SK-N-SH treated with all-trans-retinoic acid at 6 μM for 48 hours (cell line): ENCODE data around the gene HSF2BP.

Experiments used
- ATAC-seq: fragments of 200-7000 bp; cut with Tn5 transposase; 3 replicates; pipeline ENCODE4 v1.9.1; 2020; ENCODE audit warnings: mild to moderate bottlenecking, moderate library complexity
- ARNTL ChIP-seq: fragments of 450-650 bp; formaldehyde crosslinking; IDR thresholded peaks from 2 replicates; pipeline ENCODE4 v1.5.0; 2020; ENCODE audit warnings: low read depth, mild to moderate bottlenecking, moderate library complexity, borderline replicate concordance
- BACH2 ChIP-seq: fragments of 250-450 bp; sonication (Bioruptor Pico); IDR thresholded peaks from 2 replicates; pipeline ENCODE4 v1.9.0; 2021; ENCODE audit warnings: mild to moderate bottlenecking, borderline replicate concordance
- CREB5 ChIP-seq: fragments of 250-450 bp; sonication (Bioruptor Pico); IDR thresholded peaks from 2 replicates; pipeline ENCODE4 v1.5.1; 2020; ENCODE audit warnings: low read depth, mild to moderate bottlenecking, moderate library complexity
- CSDC2 ChIP-seq: fragments of 250-450 bp; sonication (Bioruptor Pico); IDR thresholded peaks from 2 replicates; pipeline ENCODE4 v1.5.0; 2020; ENCODE audit warnings: mild to moderate bottlenecking, moderate library complexity
- ESRRG ChIP-seq: fragments of 250-450 bp; sonication (Bioruptor Pico); IDR thresholded peaks from 2 replicates; pipeline ENCODE4 v1.6.1; 2021; ENCODE audit warnings: mild to moderate bottlenecking
- GLIS3 ChIP-seq: fragments of 250-450 bp; sonication (Bioruptor Pico); IDR thresholded peaks from 2 replicates; pipeline ENCODE4 v1.5.0; 2020; ENCODE audit warnings: mild to moderate bottlenecking, moderate library complexity
- ISL1 ChIP-seq: fragments of 250-450 bp; sonication (Bioruptor Pico); IDR thresholded peaks from 2 replicates; pipeline ENCODE4 v2.1.2; 2022; ENCODE audit warnings: mild to moderate bottlenecking, moderate library complexity
- PATZ1 ChIP-seq: fragments of 250-450 bp; sonication (Bioruptor Pico); IDR thresholded peaks from 2 replicates; pipeline ENCODE4 v1.8.0; 2020; ENCODE audit warnings: mild to moderate bottlenecking, moderate library complexity, borderline replicate concordance
- PPARA ChIP-seq: fragments of 250-450 bp; sonication (Bioruptor Pico); IDR thresholded peaks from 2 replicates; pipeline ENCODE4 v1.5.0; 2020; ENCODE audit warnings: mild to moderate bottlenecking, borderline replicate concordance
- RARB ChIP-seq: fragments of 250-450 bp; sonication (Bioruptor Pico); IDR thresholded peaks from 2 replicates; pipeline ENCODE4 v1.8.0; 2021; ENCODE audit warnings: mild to moderate bottlenecking, moderate library complexity
- SNAI2 ChIP-seq: fragments of 250-450 bp; sonication (Bioruptor Pico); IDR thresholded peaks from 2 replicates; pipeline ENCODE4 v1.5.0; 2020; ENCODE audit warnings: mild to moderate bottlenecking, moderate library complexity
- TCF4 ChIP-seq: fragments of 250-450 bp; sonication (Bioruptor Pico); IDR thresholded peaks from 2 replicates; pipeline ENCODE4 v1.8.0; 2021; ENCODE audit warnings: mild to moderate bottlenecking, moderate library complexity, borderline replicate concordance
- TOX ChIP-seq: fragments of 250-450 bp; sonication (Bioruptor Pico); IDR thresholded peaks from 2 replicates; pipeline ENCODE4 v1.8.0; 2021; ENCODE audit warnings: mild to moderate bottlenecking, moderate library complexity, borderline replicate concordance
- ZC3H10 ChIP-seq: fragments of 250-450 bp; sonication (Bioruptor Pico); IDR thresholded peaks from 2 replicates; pipeline ENCODE4 v1.5.1; 2021; ENCODE audit warnings: mild to moderate bottlenecking, moderate library complexity
- ZFP30 ChIP-seq: fragments of 450-650 bp; formaldehyde crosslinking; IDR thresholded peaks from 2 replicates; pipeline ENCODE4 v1.5.0; 2022; ENCODE audit warnings: mild to moderate bottlenecking, moderate library complexity
- ZNF565 ChIP-seq: fragments of 450-650 bp; formaldehyde crosslinking; conservative IDR thresholded peaks from 2 replicates; pipeline ENCODE4 v1.5.0; 2020; ENCODE audit warnings: low read depth, mild to moderate bottlenecking, moderate library complexity
- ZNF70 ChIP-seq: fragments of 450-650 bp; formaldehyde crosslinking; IDR thresholded peaks from 2 replicates; pipeline ENCODE4 v1.5.0; 2020; ENCODE audit warnings: mild to moderate bottlenecking, moderate library complexity
- ZNF8 ChIP-seq: fragments of 450-650 bp; formaldehyde crosslinking; IDR thresholded peaks from 2 replicates; pipeline ENCODE4 v1.5.0; 2020; ENCODE audit warnings: mild to moderate bottlenecking, moderate library complexity
- TF ChIP-seq, protein P1 (sequence below): fragments of 250-450 bp; sonication (Bioruptor Pico); IDR thresholded peaks from 2 replicates; pipeline ENCODE4 v1.5.1; 2021; ENCODE audit warnings: mild to moderate bottlenecking, moderate library complexity
- TF ChIP-seq, protein P2 (sequence below): fragments of 250-450 bp; sonication (Bioruptor Pico); IDR thresholded peaks from 2 replicates; pipeline ENCODE4 v1.5.0; 2020; ENCODE audit warnings: mild to moderate bottlenecking, moderate library complexity

HSF2BP gene

GRCh38 chr21:43626390-43626789 is 32.9 kb downstream of the HSF2BP start (continued):
- TF ChIP-seq PATZ1 (CRISPR knock-in tag), result no peak
- TF ChIP-seq RARB, result no peak
- TF ChIP-seq, all 23 proteins: peak for 0

- no peak for ATAC-seq
- TF ChIP-seq BACH2 (CRISPR knock-in tag), result no peak
- no peak for TF ChIP-seq PATZ1 (CRISPR knock-in tag)
- TF ChIP-seq, protein P1, sequence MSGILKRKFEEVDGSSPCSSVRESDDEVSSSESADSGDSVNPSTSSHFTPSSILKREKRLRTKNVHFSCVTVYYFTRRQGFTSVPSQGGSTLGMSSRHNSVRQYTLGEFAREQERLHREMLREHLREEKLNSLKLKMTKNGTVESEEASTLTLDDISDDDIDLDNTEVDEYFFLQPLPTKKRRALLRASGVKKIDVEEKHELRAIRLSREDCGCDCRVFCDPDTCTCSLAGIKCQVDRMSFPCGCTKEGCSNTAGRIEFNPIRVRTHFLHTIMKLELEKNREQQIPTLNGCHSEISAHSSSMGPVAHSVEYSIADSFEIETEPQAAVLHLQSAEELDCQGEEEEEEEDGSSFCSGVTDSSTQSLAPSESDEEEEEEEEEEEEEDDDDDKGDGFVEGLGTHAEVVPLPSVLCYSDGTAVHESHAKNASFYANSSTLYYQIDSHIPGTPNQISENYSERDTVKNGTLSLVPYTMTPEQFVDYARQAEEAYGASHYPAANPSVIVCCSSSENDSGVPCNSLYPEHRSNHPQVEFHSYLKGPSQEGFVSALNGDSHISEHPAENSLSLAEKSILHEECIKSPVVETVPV (CRISPR knock-in tag), result no peak
- TF ChIP-seq ARNTL (CRISPR knock-in tag), result no peak
- TF ChIP-seq ZFP30 (CRISPR knock-in tag), result no peak
- TF ChIP-seq SNAI2 (CRISPR knock-in tag), result no peak
- TF ChIP-seq ZNF8, result no peak
- no peak for TF ChIP-seq ZNF565
- TF ChIP-seq, protein P2, sequence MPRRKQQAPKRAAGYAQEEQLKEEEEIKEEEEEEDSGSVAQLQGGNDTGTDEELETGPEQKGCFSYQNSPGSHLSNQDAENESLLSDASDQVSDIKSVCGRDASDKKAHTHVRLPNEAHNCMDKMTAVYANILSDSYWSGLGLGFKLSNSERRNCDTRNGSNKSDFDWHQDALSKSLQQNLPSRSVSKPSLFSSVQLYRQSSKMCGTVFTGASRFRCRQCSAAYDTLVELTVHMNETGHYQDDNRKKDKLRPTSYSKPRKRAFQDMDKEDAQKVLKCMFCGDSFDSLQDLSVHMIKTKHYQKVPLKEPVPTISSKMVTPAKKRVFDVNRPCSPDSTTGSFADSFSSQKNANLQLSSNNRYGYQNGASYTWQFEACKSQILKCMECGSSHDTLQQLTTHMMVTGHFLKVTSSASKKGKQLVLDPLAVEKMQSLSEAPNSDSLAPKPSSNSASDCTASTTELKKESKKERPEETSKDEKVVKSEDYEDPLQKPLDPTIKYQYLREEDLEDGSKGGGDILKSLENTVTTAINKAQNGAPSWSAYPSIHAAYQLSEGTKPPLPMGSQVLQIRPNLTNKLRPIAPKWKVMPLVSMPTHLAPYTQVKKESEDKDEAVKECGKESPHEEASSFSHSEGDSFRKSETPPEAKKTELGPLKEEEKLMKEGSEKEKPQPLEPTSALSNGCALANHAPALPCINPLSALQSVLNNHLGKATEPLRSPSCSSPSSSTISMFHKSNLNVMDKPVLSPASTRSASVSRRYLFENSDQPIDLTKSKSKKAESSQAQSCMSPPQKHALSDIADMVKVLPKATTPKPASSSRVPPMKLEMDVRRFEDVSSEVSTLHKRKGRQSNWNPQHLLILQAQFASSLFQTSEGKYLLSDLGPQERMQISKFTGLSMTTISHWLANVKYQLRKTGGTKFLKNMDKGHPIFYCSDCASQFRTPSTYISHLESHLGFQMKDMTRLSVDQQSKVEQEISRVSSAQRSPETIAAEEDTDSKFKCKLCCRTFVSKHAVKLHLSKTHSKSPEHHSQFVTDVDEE (CRISPR knock-in tag), result no peak
- TF ChIP-seq ISL1, result no peak
- TF ChIP-seq ESRRG (CRISPR knock-in tag), result no peak
- no peak for TF ChIP-seq ZNF70 (CRISPR knock-in tag)
- TF ChIP-seq GLIS3 (CRISPR knock-in tag), result no peak
- TF ChIP-seq TOX (CRISPR knock-in tag), result no peak
- no peak for TF ChIP-seq CREB5
- TF ChIP-seq RARB, result no peak
- TF ChIP-seq CSDC2 (CRISPR knock-in tag), result no peak
- no peak for TF ChIP-seq PPARA (CRISPR knock-in tag)
Observed at GRCh38 chr21:43624339-43624738, 34.9 kb downstream of the HSF2BP start.

DNA sequence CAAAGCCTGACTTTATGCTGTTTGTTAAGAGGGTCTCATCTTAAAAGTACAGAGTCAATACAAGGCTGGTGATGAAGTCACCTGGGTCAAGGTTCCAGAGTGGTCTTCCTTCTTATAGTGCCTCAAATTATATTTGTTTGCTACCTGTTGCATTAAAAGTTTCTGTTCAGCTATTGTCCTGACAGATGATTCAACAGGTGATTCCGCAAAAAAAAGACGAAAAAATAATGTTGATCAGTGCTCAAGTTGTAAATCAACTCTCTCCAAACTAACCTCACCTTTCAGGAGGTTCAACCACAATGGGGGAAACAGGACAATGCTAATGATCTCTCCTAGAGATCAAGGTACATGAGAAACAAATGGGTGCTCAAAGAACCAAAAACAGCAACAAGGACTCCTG is 35.7 kb downstream of the HSF2BP start:
- no peak for ATAC-seq
- TF ChIP-seq ZFP30 (CRISPR knock-in tag) (no peak), TOX (CRISPR knock-in tag) (no peak), CSDC2 (CRISPR knock-in tag) (no peak), TCF4 (CRISPR knock-in tag) (no peak), SNAI2 (CRISPR knock-in tag) (no peak), ZNF8 (no peak), ZC3H10 (no peak), ARNTL (CRISPR knock-in tag) (no peak)
- TF ChIP-seq, protein P2 (CRISPR knock-in tag), result no peak
- TF ChIP-seq, protein P1 (CRISPR knock-in tag), result no peak
